ENCODE measurements around the gene CNIH2. TPM values are rescaled to one million over a fixed set of nuclear protein-coding genes. Genes with fewer than 3 reads are reported as not detected.

The CNIH2 gene
- total and polyA plus RNA-seq, 2 of the 13 experiments (the other 11 are each of a cell fraction or from before 2014, with no cell fraction given), result 0.60 to 0.69 TPM

GRCh38 chr11:66290330-66290621 lies 12.3 kb downstream of the CNIH2 start:
- no peak for FAIRE-seq
- Histone ChIP-seq H3K4me3 (replicated peaks in 1 of 3; ENCODE audit: insufficient read depth in 1 of 3, low read depth in 2 of 3, low read length in 3 of 3) (peak overlapping the region; percentile 74 to 95 (median 78)), H3K27ac (ENCODE audit: extremely low read length, insufficient read depth, low read length) (no peak overlapping the region), H2AFZ (ENCODE audit: low read length) (no peak overlapping the region), H3K4me1 (ENCODE audit: insufficient read depth, low read length) (peaks cover 58% of the 10 kb centered on the region), H3K27me3 (ENCODE audit: control insufficient read depth in 1 of 2, insufficient read depth in 2 of 2, low read length in 2 of 2) (peaks cover 0 to 24% of the 10 kb centered on the region in 2 experiments; a peak in 4 of 5 replicates), H4K20me1 (ENCODE audit: insufficient read depth, low read length) (no peaks in the 10 kb centered on the region), H3K4me2 (ENCODE audit: low read depth, low read length) (peak overlapping the region; percentile 88), H3K9me3 (ENCODE audit: low read length) (no peaks in the 10 kb centered on the region), H3K79me2 (ENCODE audit: insufficient read depth, low read length) (peaks cover 29% of the 10 kb centered on the region), H3K36me3 (replicated peaks in 1 of 2; ENCODE audit: control insufficient read depth in 1 of 2, insufficient read depth in 2 of 2, low read length in 2 of 2) (peaks cover 3 to 17% of the 10 kb centered on the region in 2 experiments; a peak in 4 of 5 replicates), H3K9ac (ENCODE audit: insufficient read depth, low read depth, low read length) (peak overlapping the region; percentile 96)
- BruUV-seq (replicated peaks), result no TSS peak
- in situ Hi-C loops (cut with HindIII; ENCODE audit: extremely low pct_ligation_motif_present, low pct_unique_long_range_greater_than_20kb), result loop anchor here (5.0 kb wide), 1 partner anchor 37 kb away; no protein-coding TSS in a partner anchor
- intact Hi-C loops (cut with micrococcal nuclease; ENCODE audit: unreplicated experiment), result no loop called here
- no peak for ATAC-seq
- POLR2A ChIA-PET, result interaction anchor here (0.7 to 5.7 kb wide), 2 partner anchors 8 to 21 kb away, joined by 3 to 121 read pairs; no protein-coding TSS in a partner anchor
- no peak for TF ChIP-seq LCORL (IDR thresholded peaks at IDR 0.05)
- TF ChIP-seq LCORL (CRISPR knock-in tag; IDR thresholded peaks at IDR 0.05), result peak; percentile 11
- TF ChIP-seq BCL6 (CRISPR knock-in tag; IDR thresholded peaks at IDR 0.05), result peak; percentile 5; the same call in 1 of the 2 replicates
- no peak for TF ChIP-seq TBX3 (IDR thresholded peaks at IDR 0.05; ENCODE audit: borderline replicate concordance)
- CTCF ChIA-PET (ENCODE audit: low intra/inter-chr PET ratio, low total read pairs), result no interaction called here
- 25% methylated on average over 2 of the region's 2 CpGs for WGBS (ENCODE audit: low lambda C conversion rate)
- DNase-seq (ENCODE audit: low spot score), result no peak

GRCh38 chr11:66291303-66291705 lies 13.3 kb downstream of the CNIH2 start:
- H3K4me2 ChIP-seq (ENCODE audit: low read depth, low read length), result peak overlapping the region; percentile 74
- peaks cover 22% of the 10 kb centered on the region for H3K79me2 ChIP-seq (ENCODE audit: insufficient read depth, low read length)
- intact Hi-C loops (cut with micrococcal nuclease; ENCODE audit: unreplicated experiment), result no loop called here
- FAIRE-seq (no peak), ATAC-seq (no peak), DNase-seq (ENCODE audit: low spot score) (no peak)
- BruUV-seq (replicated peaks), result no TSS peak
- ChIA-PET CTCF (ENCODE audit: low intra/inter-chr PET ratio, low total read pairs) (no interaction called here), POLR2A (interaction anchor here (1.1 to 1.4 kb wide), 2 partner anchors 21 to 60 kb away, joined by 3 to 21 read pairs; no protein-coding TSS in a partner anchor)
- no peaks in the 10 kb centered on the region for H3K9me3 ChIP-seq (ENCODE audit: low read length)
- peaks cover 0 to 9% of the 10 kb centered on the region in 2 experiments; a peak in 2 of 5 replicates for H3K36me3 ChIP-seq (replicated peaks in 1 of 2; ENCODE audit: control insufficient read depth in 1 of 2, insufficient read depth in 2 of 2, low read length in 2 of 2)
- H3K9ac ChIP-seq (ENCODE audit: insufficient read depth, low read depth, low read length), result no peak overlapping the region
- H3K27ac ChIP-seq (ENCODE audit: extremely low read length, insufficient read depth, low read length), result no peak overlapping the region
- H3K4me3 ChIP-seq (replicated peaks in 1 of 3; ENCODE audit: insufficient read depth in 1 of 3, low read depth in 2 of 3, low read length in 3 of 3), result peak overlapping the region; percentile 37 to 70 (median 56); a peak in 5 of 6 replicates
- WGBS (ENCODE audit: low lambda C conversion rate), result 33% methylated on average over 6 of the region's 16 CpGs
- H2AFZ ChIP-seq (ENCODE audit: low read length), result no peak overlapping the region
- H3K27me3 ChIP-seq (ENCODE audit: control insufficient read depth in 1 of 2, insufficient read depth in 2 of 2, low read length in 2 of 2), result peaks cover 3 to 27% of the 10 kb centered on the region in 2 experiments; a peak in 4 of 5 replicates
- no peaks in the 10 kb centered on the region for H4K20me1 ChIP-seq (ENCODE audit: insufficient read depth, low read length)
- peaks cover 54% of the 10 kb centered on the region for H3K4me1 ChIP-seq (ENCODE audit: insufficient read depth, low read length)
- in situ Hi-C loops (cut with HindIII; ENCODE audit: extremely low pct_ligation_motif_present, low pct_unique_long_range_greater_than_20kb), result loop anchor here (5.0 kb wide), 1 partner anchor 36 kb away; no protein-coding TSS in a partner anchor
- TF ChIP-seq MATR3 (CRISPR knock-in tag; IDR thresholded peaks at IDR 0.05), result no peak
- TF ChIP-seq KDM2A (CRISPR knock-in tag; IDR thresholded peaks at IDR 0.05; ENCODE audit: borderline replicate concordance, low read depth), result peak; percentile 19; the same call in 1 of the 2 replicates
- 0 out of 2 replicates have a peak, but pooled peaks have one; percentile 31 for TF ChIP-seq ZBTB7A (CRISPR knock-in tag; IDR thresholded peaks at IDR 0.05)
- TF ChIP-seq ATM (IDR thresholded peaks at IDR 0.05; ENCODE audit: borderline replicate concordance), result no peak
- no peak for TF ChIP-seq YEATS4 (CRISPR knock-in tag; IDR thresholded peaks at IDR 0.05; ENCODE audit: borderline replicate concordance)
- no peak for TF ChIP-seq ZNF235 (CRISPR knock-in tag; IDR thresholded peaks at IDR 0.05; ENCODE audit: borderline replicate concordance)
- no peak for TF ChIP-seq ZNF451 (CRISPR knock-in tag; IDR thresholded peaks at IDR 0.05)
- TF ChIP-seq ADNP (CRISPR knock-in tag; IDR thresholded peaks at IDR 0.05), result peak; percentile 58; the same call in 1 of the 2 replicates
- no peak for TF ChIP-seq ELF4 (CRISPR knock-in tag; IDR thresholded peaks at IDR 0.05; ENCODE audit: borderline replicate concordance)
- no peak for TF ChIP-seq ZNF652 (CRISPR knock-in tag; IDR thresholded peaks at IDR 0.05; ENCODE audit: borderline replicate concordance, low read depth)
- no peak for TF ChIP-seq ZNF331 (CRISPR knock-in tag; IDR thresholded peaks at IDR 0.05)
- no peak for TF ChIP-seq ZKSCAN8 (CRISPR knock-in tag; IDR thresholded peaks at IDR 0.05; ENCODE audit: borderline replicate concordance)
- no peak for TF ChIP-seq SIN3B (IDR thresholded peaks at IDR 0.05; ENCODE audit: low read length)
- no peak for TF ChIP-seq ZNF883 (CRISPR knock-in tag; IDR thresholded peaks at IDR 0.05; ENCODE audit: not compliant biosample characterization)
- TF ChIP-seq ZNF143 (CRISPR knock-in tag; IDR thresholded peaks at IDR 0.05), result no peak
- TF ChIP-seq XRCC5 (optimal IDR thresholded peaks at IDR 0.05; ENCODE audit: low read length), result no peak
- no peak for TF ChIP-seq NKX3-1 (CRISPR knock-in tag; IDR thresholded peaks at IDR 0.05)

Measured in HepG2 (cell line).